Heart left ventricle (tissue), 16 donors: ENCODE results near the gene NDUFA6. TPM values are rescaled to one million over a fixed set of nuclear protein-coding genes. Genes with fewer than 3 reads are reported as not detected.
A peak's percentile ranks its signal among the peaks of the same experiment; 100 is the strongest.

Source experiments
- ATAC-seq, 4 donors: fragments of 200-7000 bp; cut with Tn5 transposase; one replicate each; pipeline ENCODE4 v1.9.1; 2020 to 2022; ENCODE audit warnings: moderate library complexity in 4 of 4, mild to moderate bottlenecking in 3 of 4, moderate number of reproducible peaks in 1 of 4
- DNase-seq, 5 donors: peaks; one replicate each; pipeline ENCODE4 v3.0.0-alpha.2; 2020
- H3K27ac ChIP-seq, 12 donors: fragments of 200-600 bp; sonication (generic) in 4 of 12; one replicate each; pipeline versions ENCODE4 v1.5.0 to v1.8.0; 2016 to 2022; ENCODE audit warnings: mild to moderate bottlenecking in 2 of 12
- H3K27me3 ChIP-seq, 9 donors: fragments of 200-600 bp; sonication (generic) in 2 of 9; one replicate each; pipeline versions ENCODE4 v1.5.1 to v1.8.0; 2016 to 2022; ENCODE audit warnings: mild to moderate bottlenecking in 3 of 9
- H3K36me3 ChIP-seq, 9 donors: fragments of 200-600 bp; sonication (generic) in 2 of 9; one replicate each; pipeline versions ENCODE4 v1.5.0 to v1.8.0; 2018 to 2022; ENCODE audit warnings: mild to moderate bottlenecking in 2 of 9
- H3K4me1 ChIP-seq, 12 donors: fragments of 200-600 bp; sonication (generic) in 4 of 12; one replicate each; pipeline versions ENCODE4 v1.5.0 to v1.8.0; 2016 to 2022; ENCODE audit warnings: mild to moderate bottlenecking in 3 of 12
- H3K4me3 ChIP-seq, 12 donors: fragments of 200-600 bp; sonication (generic) in 4 of 12; one replicate each; pipeline versions ENCODE4 v1.5.0 to v1.8.0; 2017 to 2022; ENCODE audit warnings: mild to moderate bottlenecking in 9 of 12, moderate library complexity in 4 of 12
- H3K9me3 ChIP-seq, 12 donors: fragments of 200-600 bp; sonication (generic) in 4 of 12; one replicate each; pipeline versions ENCODE4 v1.5.0 to v1.8.0; 2016 to 2022; ENCODE audit warnings: mild to moderate bottlenecking in 1 of 12
- CTCF ChIP-seq, 12 donors: fragments of 200-600 bp; sonication (generic) in 4 of 12; IDR thresholded peaks; one replicate each; pipeline versions ENCODE4 v1.5.0 to v1.8.0; 2018 to 2022; ENCODE audit warnings: antibody characterized with exemption in 12 of 12, mild to moderate bottlenecking in 5 of 12
- POLR2A ChIP-seq, 2 donors: fragments of 450-650 bp; IDR thresholded peaks; one replicate each; pipeline ENCODE4 v1.6.1; 2017; ENCODE audit warnings: antibody characterized with exemption in 2 of 2, mild to moderate bottlenecking in 2 of 2, moderate library complexity in 2 of 2
- WGBS, 4 donors: extraction: QIAGEN DNeasy Blood & Tissue Kit in 2 of 4; methylation state at CpG; one replicate each; pipeline versions ENCODE4 v1.1.5 to v1.1.7; 2013 to 2018; 5-methylcytosine and 5-hydroxymethylcytosine counted together
- intact Hi-C, 10 donors: fragments of 100-400 bp; cut with DNase I; formaldehyde crosslinking; loops; one replicate each; pipeline versions ENCODE4 v1.11.1 to v1.14.2; 2022
- polyA plus RNA-seq, 2 donors: library from polyadenylated mRNA; stranded (reverse); fragments of 200-250 nt; gene quantifications; one replicate each; pipeline ENCODE4 v1.2.3, GENCODE V29; 2013
- total RNA-seq, 9 donors: library from RNA; depleted of rRNA in 2 of 9; stranded (reverse); fragments of >200 nt in 2 of 9; fragmentation: NEBNext Ultra II Directional in 3 of 9; extraction: Animal tissue kit (Norgen Biotek cat#: 25700) in 3 of 9; gene quantifications; one replicate each; pipeline versions ENCODE4 v1.1.0 to v1.2.4, GENCODE V29; 2016 to 2023
- donor health status: ischemic (EF 13 %, LVEDD 7.1; RV severe dilation, severe dysfunction).
- donor health status: healthy with polysubstance abuse.
- donor health status: DM: no; HTN: yes; CAD: no.
- donor health status: DM: no; HTN: no; CAD: no.
- donor health status: ischemic (EF 25% LVEDD 6.9; RV normal size, moderate dysfunction).
- donor health status: ischemic (EF 25% LVEDD 5.7; RV mildly dilated, moderate dysfunction).
- donor health status: healthy.
- donor health status: DM: yes; HTN: yes; CAD: no.
- donor health status: ischemic (EF 35%, LVEDD 5.7; RV mildly dilated, moderate dysfunction).
- donor health status: nonischemic (EF 11% LVEDD 7.7; RV severe dilation, severe dysfunction).
- donor health status: DM: yes; HTN: yes; CAD: no.
- donor health status: PGD.
- donor health status: ischemic (EF 29% LVEDD 5.4; RV normal size, mild dysfunction).
- donor health status: nonischemic (EF 23%, LVEDD 6.1; RV moderate dilation, normal function).

NDUFA6 gene
- total and polyA plus RNA-seq, 11 donors: 159 to 601 (median 267) TPM

DNA sequence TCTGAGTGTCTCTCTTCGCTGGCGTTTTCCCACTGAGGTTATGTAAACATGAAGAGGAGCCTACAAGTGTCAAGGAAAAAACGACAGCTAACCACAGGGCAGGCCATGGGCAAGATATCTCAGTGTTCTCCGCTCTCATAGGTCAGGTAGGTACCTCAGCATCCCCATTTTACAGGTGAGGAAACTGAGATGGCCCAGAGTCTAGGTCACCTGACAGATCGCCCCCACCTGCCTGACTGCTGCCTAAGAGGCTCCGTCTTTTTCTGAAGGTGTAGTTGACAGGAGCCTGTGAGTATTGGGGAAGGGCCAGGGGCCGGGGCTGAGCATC lies 847 bp upstream of the NDUFA6 start:
- TF ChIP-seq CTCF (IDR thresholded peaks at IDR 0.05) (no peak), POLR2A (IDR thresholded peaks at IDR 0.05) (no peak)
- intact Hi-C loops: loop anchor here in 9 of 10 donors (2.0 to 10.0 kb wide), 4 partner anchors 276 to 346 kb away; partner anchors contain the start of gene NFAM1 (in 2 of the 9)
- Histone ChIP-seq H3K27ac (peak overlapping the region in 11 of 12 donors; percentile 86 to 99 (median 97)), H3K4me3 (peak overlapping the region; percentile 46 to 93 (median 82)), H3K9me3 (peaks cover 0 to 4% (median 0%) of the 10 kb centered on the region in 12 donors), H3K4me1 (peaks cover 2 to 36% (median 22%) of the 10 kb centered on the region in 12 donors), H3K36me3 (peaks cover 0 to 10% (median 7%) of the 10 kb centered on the region in 9 donors), H3K27me3 (no peaks in the 10 kb centered on the region)
- peak in 1 of 4 donors; percentile 0 for ATAC-seq
- WGBS, 4 donors: 33 to 44% (median 38%) methylated on average over 7 of the region's 7 CpGs
- DNase-seq: no peak

DNA sequence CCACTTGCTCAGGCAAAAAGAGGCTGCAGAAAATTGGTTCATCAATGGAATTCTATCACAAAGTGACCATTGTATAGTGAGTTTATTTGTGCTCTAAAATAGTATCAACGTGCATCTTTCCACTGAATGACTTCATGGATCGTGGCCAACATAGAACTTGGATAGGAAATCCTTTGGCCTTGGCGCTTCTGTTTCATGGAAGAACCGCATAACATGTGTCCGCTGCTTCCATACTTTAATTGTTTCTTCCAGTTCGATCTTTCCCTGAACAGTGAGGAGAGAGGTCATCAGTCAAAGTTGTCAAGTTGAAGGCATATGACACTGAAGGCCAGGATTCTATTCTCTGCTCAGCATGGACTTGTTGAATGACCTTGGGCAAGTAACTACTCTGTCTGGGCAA lies 4.5 kb downstream of the NDUFA6 start:
- H3K9me3 ChIP-seq: peaks cover 0 to 4% (median 0%) of the 10 kb centered on the region in 12 donors
- H3K4me3 ChIP-seq: no peak overlapping the region
- peak overlapping the region in 9 of 12 donors; percentile 4 to 39 (median 18) for H3K27ac ChIP-seq
- intact Hi-C loops: no loop called here
- 37 to 59% (median 51%) methylated on average over 6 of the region's 6 CpGs for WGBS, 4 donors
- peaks cover 4 to 65% (median 33%) of the 10 kb centered on the region in 12 donors for H3K4me1 ChIP-seq
- H3K27me3 ChIP-seq: no peaks in the 10 kb centered on the region
- TF ChIP-seq CTCF (IDR thresholded peaks at IDR 0.05) (no peak), POLR2A (IDR thresholded peaks at IDR 0.05) (no peak)
- no peak for ATAC-seq
- peaks cover 0 to 60% (median 53%) of the 10 kb centered on the region in 9 donors for H3K36me3 ChIP-seq
- no peak for DNase-seq

DNA sequence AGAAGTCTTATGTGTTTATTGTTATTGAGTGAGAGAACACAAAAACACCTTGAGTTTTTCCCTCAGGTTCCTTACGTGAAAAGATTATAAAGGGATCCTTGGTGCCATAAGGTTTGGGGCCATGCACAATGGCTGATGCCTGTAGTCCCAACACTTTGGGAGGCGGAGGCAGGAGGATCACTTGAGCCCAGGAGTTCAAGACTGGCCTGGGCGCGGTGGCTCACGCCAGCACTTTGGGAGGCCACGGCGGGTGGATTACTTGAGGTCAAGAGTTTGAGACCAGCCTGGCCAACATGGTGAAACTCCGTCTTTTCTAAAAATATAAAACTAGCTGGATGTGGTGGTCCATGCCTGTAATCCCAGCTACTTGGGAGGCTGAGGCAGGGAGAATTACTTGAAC lies 5.7 kb downstream of the NDUFA6 start:
- intact Hi-C loops: no loop called here
- peaks cover 0 to 60% (median 53%) of the 10 kb centered on the region in 9 donors for H3K36me3 ChIP-seq

DNA sequence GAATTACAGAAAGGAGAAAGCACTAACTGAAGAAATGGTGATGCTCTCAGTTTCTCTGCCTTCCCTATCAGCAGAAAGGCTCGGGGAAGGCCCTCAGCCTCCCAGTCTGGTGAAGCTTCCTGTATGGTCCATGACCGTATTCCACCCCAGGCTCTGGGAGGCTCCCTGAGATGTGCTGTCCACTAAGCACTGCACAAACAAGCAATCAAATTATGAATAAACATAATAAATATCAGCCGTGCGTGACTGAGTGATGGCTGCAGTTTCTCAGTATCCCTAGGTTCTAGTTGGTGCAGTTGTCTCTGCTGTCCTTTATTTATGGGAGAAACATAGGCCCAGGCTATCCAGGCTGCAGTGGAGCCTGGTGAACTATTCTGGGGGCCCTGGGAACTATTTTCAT lies 7.5 kb downstream of the NDUFA6 start:
- no peaks in the 10 kb centered on the region for H3K9me3 ChIP-seq
- 88 to 97% (median 92%) methylated on average over 3 to 4 of the region's 4 CpGs for WGBS, 4 donors
- TF ChIP-seq CTCF (IDR thresholded peaks at IDR 0.05): no peak
- no peak for TF ChIP-seq POLR2A (IDR thresholded peaks at IDR 0.05)
- no peaks in the 10 kb centered on the region for H3K27me3 ChIP-seq
- no peak overlapping the region for H3K4me3 ChIP-seq
- DNase-seq (no peak), ATAC-seq (no peak)
- H3K4me1 ChIP-seq: peaks cover 6 to 72% (median 43%) of the 10 kb centered on the region in 12 donors
- no peak overlapping the region for H3K27ac ChIP-seq
- intact Hi-C loops: no loop called here
- peaks cover 0 to 60% (median 53%) of the 10 kb centered on the region in 9 donors for H3K36me3 ChIP-seq

More for the DNA sequence above, 5.7 kb downstream of the NDUFA6 start:
- WGBS, 4 donors: 92 to 95% (median 92%) methylated on average over 8 of the region's 8 CpGs
- DNase-seq: no peak
- H3K9me3 ChIP-seq: peaks cover 0 to 4% (median 0%) of the 10 kb centered on the region in 12 donors
- H3K4me3 ChIP-seq: no peak overlapping the region
- TF ChIP-seq POLR2A (IDR thresholded peaks at IDR 0.05) (no peak), CTCF (IDR thresholded peaks at IDR 0.05) (no peak)
- peaks cover 4 to 73% (median 41%) of the 10 kb centered on the region in 12 donors for H3K4me1 ChIP-seq
- H3K27ac ChIP-seq: no peak overlapping the region
- ATAC-seq: no peak
- no peaks in the 10 kb centered on the region for H3K27me3 ChIP-seq
